ENCODE results near the gene PRDM2.

Gene PRDM2

GRCh38 chr1:13871886-13872285, 171.9 kb downstream of the PRDM2 start:
- H3K4me2 ChIP-seq (ENCODE audit: low read depth, low read length): no peak overlapping the region
- no peaks in the 10 kb centered on the region for H3K9me3 ChIP-seq (replicated peaks; ENCODE audit: insufficient read depth, low read length)
- H3K36me3 ChIP-seq (replicated peaks; ENCODE audit: insufficient read depth, low read length): no peaks in the 10 kb centered on the region
- H3K9ac ChIP-seq (ENCODE audit: low read length): no peak overlapping the region
- no peaks in the 10 kb centered on the region for H3K27me3 ChIP-seq (replicated peaks; ENCODE audit: insufficient read depth, low read length)
- no peaks in the 10 kb centered on the region for H3K9me2 ChIP-seq (replicated peaks; ENCODE audit: insufficient read depth, low read length)
- H4K20me1 ChIP-seq (ENCODE audit: insufficient read depth, low read length): no peaks in the 10 kb centered on the region
- H3F3A ChIP-seq (ENCODE audit: insufficient read depth, low read length): no peaks in the 10 kb centered on the region
- no peak overlapping the region for H3K27ac ChIP-seq (ENCODE audit: low read length)
- H3K4me3 ChIP-seq (ENCODE audit: low read length): no peak overlapping the region
- H3K4me1 ChIP-seq (ENCODE audit: low read length): no peaks in the 10 kb centered on the region
- no peaks in the 10 kb centered on the region for H3K79me2 ChIP-seq (ENCODE audit: low read length)
- H2AFZ ChIP-seq (ENCODE audit: low read length): no peak overlapping the region
- TF ChIP-seq EZH2phosphoT487 (IDR thresholded peaks at IDR 0.05; ENCODE audit: low read length) (no peak), EZH2 (optimal IDR thresholded peaks at IDR 0.05; ENCODE audit: low read depth, low read length) (no peak), CTCF (IDR thresholded peaks at IDR 0.05; ENCODE audit: low read length) (no peak)
- no peak for DNase-seq

- no peak for TF ChIP-seq CTCF (IDR thresholded peaks at IDR 0.05; ENCODE audit: low read length)
- TF ChIP-seq EZH2 (optimal IDR thresholded peaks at IDR 0.05; ENCODE audit: low read depth, low read length): no peak
- TF ChIP-seq EZH2phosphoT487 (IDR thresholded peaks at IDR 0.05; ENCODE audit: low read length): no peak
- H3K79me2 ChIP-seq (ENCODE audit: low read length): no peaks in the 10 kb centered on the region
- H4K20me1 ChIP-seq (ENCODE audit: insufficient read depth, low read length): no peaks in the 10 kb centered on the region
- DNase-seq: no peak
- H3K9ac ChIP-seq (ENCODE audit: low read length): no peak overlapping the region
- H3K27ac ChIP-seq (ENCODE audit: low read length): no peak overlapping the region
- H2AFZ ChIP-seq (ENCODE audit: low read length): no peak overlapping the region
- H3K9me3 ChIP-seq (replicated peaks; ENCODE audit: insufficient read depth, low read length): no peaks in the 10 kb centered on the region
- H3K4me3 ChIP-seq (ENCODE audit: low read length): no peak overlapping the region
- H3K9me2 ChIP-seq (replicated peaks; ENCODE audit: insufficient read depth, low read length): no peaks in the 10 kb centered on the region
- no peak overlapping the region for H3K4me2 ChIP-seq (ENCODE audit: low read depth, low read length)
- H3K36me3 ChIP-seq (replicated peaks; ENCODE audit: insufficient read depth, low read length): no peaks in the 10 kb centered on the region
- no peaks in the 10 kb centered on the region for H3K27me3 ChIP-seq (replicated peaks; ENCODE audit: insufficient read depth, low read length)
- no peaks in the 10 kb centered on the region for H3K4me1 ChIP-seq (ENCODE audit: low read length)
- H3F3A ChIP-seq (ENCODE audit: insufficient read depth, low read length): no peaks in the 10 kb centered on the region
Measured at GRCh38 chr1:13873032-13873431, 173.0 kb downstream of the PRDM2 start.
